Measurements from ENCODE around the gene DDX41.

DDX41 gene

DNA sequence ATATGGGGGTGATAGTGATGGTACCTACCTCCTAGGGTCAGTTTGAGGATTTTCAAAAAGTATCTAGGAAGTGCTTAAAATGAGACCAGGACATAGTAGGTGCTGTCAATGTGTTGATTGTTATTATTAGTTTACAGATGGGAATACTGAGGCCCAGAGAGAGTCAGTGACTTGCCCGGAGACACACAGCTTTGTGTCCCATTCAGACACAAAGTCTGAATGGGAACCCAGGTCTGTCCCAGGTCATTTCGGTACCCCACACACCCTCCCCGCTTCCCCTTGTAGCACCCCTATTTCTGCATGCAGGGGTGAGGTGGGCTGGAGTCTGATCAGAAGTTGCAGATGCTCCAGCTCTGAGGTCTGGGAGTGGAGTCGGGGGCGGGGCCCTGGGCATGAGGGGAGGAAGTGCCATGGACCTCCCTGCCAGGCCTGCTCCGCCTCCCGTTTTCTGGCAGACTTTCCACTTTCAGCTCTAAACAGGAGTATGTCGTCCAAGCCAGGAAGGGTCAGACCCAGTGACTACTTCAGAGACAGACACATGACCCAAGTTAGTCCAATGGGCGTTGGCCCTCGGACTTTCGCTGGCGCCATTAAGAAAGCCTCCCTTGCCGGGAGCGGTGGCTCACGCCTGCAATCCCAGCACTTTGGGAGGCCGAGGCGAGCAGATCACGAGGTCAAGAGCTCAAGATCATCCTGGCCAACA is 40.1 kb downstream of the DDX41 start:
- DNase-seq (ENCODE audit: low spot score) = no peak
- H3K27ac ChIP-seq = peak overlapping the region; percentile 62 to 97
- H3K4me3 ChIP-seq = peak overlapping the region; percentile 15
- TF ChIP-seq, protein P1, sequence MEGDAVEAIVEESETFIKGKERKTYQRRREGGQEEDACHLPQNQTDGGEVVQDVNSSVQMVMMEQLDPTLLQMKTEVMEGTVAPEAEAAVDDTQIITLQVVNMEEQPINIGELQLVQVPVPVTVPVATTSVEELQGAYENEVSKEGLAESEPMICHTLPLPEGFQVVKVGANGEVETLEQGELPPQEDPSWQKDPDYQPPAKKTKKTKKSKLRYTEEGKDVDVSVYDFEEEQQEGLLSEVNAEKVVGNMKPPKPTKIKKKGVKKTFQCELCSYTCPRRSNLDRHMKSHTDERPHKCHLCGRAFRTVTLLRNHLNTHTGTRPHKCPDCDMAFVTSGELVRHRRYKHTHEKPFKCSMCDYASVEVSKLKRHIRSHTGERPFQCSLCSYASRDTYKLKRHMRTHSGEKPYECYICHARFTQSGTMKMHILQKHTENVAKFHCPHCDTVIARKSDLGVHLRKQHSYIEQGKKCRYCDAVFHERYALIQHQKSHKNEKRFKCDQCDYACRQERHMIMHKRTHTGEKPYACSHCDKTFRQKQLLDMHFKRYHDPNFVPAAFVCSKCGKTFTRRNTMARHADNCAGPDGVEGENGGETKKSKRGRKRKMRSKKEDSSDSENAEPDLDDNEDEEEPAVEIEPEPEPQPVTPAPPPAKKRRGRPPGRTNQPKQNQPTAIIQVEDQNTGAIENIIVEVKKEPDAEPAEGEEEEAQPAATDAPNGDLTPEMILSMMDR (IDR thresholded peaks at IDR 0.05) = no peak

DNA sequence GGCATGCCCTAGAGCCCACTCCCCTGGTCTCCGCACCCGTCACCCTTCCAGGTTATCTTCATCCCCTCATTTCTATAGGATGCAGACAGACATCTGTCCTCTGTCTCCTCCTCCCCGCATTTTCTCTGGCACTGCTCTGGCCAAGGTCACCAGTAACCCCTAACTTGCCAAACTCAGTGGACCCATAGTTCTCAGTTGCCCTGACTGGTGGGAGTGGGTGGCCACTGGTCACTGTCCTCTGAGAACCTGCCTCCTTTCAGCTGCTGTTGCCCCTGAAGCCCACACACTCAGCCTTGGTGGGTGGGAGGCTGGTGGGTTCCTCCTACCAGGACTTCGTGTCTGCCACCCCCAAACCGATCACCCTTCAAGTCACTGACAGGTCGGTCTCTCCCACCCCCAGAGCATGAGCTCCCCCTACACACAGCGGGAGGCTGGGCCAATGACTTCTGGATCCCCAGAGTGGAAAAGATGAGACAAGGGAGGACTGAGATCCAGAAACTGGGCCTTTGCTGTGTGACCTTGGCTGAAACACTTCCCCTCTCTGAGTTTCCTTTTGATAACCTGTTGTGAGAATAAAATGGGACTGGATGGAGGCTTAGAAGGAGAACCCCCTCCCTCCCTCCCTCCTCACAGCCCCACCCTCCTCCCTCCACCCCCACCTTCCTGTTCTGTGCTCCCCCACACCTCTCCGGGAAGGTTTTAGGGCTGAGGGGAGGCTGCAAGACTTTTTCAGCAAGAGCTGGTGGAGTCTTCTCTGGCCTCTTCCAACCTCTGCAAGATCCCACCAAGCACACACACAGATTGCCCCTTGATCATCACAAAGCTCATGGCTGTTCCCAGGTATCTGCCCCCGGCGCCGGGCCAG is 41.0 kb downstream of the DDX41 start:
- TF ChIP-seq, protein P1 (IDR thresholded peaks at IDR 0.05) = no peak
- no peak for DNase-seq (ENCODE audit: low spot score)
- peak overlapping the region in 1 of 2 donors; percentile 97 for H3K27ac ChIP-seq
- H3K4me3 ChIP-seq = no peak overlapping the region

DNA sequence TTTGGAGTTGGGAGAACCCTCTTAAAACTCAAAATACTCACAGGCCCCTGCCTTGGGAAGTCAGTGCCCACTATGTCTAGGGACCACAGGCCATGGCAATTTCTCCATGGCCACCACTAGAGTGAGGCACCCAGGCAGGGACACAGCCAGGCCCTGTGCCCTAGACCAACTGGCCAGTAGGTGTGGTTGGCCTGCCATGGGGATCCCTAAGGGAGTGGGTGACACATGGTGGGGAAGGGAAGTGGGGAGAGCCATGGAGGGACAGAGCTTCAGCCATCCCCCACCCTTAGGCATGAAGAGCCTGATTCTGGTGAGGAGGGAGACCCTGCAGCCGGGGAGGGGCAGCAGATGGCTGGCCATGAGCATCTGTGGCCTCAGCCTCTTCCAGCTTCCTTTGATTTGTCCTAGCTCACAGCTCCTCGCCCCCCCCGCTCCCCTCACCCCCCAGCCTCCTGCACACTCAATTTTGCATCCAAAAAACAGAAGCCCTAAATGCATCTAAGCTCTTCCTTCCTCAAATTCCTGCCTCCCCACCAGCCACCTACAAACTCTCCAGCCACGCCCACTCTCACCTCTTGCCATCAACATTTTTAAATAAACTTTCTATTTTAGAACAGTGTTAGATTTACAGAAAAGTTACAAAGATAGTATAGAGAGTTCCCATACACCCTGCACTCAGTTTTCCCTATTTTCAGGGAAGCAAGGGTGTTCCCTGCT is 41.8 kb downstream of the DDX41 start:
- TF ChIP-seq, protein P1 (IDR thresholded peaks at IDR 0.05) = no peak
- Histone ChIP-seq H3K27ac (peak overlapping the region; percentile 80 to 97), H3K4me3 (no peak overlapping the region)
- DNase-seq (ENCODE audit: low spot score) = no peak

DNA sequence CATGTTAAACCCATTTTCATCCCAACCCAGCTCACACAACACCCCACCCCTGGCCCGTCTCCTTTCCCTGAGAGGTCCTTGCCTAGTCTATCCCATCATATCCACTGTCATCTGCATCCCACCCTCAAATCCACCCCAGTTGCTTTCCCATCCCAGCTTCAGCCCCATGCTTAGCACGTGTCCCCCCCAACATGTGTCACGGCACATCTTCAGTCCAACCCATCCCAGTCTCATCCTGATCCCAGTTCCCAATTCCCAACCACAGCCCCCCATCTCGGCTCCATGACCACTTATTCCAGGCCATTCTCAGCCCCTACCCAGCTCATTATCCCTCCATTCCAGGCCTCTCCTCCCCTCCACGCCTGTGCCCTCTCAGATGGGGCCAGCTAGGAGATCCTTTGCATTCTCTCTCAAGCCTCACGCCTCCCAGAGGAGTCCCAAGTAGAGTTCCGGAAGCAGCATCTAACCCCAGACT is 42.7 kb downstream of the DDX41 start:
- TF ChIP-seq, protein P1 (IDR thresholded peaks at IDR 0.05) = no peak
- no peak for DNase-seq (ENCODE audit: low spot score)
- Histone ChIP-seq H3K27ac (peak overlapping the region; percentile 80 to 97), H3K4me3 (peak overlapping the region; percentile 84)

DNA sequence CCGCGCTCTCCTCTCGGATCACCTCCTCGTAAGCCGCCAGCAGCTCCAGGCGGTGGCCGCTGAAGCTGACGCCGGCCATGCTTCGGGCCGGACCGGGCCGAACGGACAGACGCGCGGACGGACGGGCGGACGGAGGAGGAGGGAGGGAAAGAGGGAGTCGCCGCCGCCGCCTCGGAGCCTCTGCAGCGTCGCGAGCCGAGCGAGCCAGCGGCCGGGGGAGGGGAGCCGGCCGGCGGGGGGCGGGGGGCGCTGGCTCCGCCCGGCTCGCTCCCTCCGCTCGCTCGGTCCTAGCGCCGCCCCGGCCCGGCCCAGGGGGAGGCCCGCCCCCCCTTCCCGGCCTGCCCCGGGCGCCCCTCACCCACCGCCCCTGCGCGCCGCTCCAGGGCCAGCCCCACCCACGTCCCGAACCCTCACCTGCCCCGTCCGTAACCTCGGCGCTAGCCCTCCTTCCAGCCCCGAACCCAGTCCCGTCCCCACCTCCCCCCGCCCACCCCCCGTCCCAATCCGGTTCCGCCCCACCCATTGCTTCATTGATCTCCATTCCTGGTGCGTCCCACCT is 43.2 kb downstream of the DDX41 start, which contains the start of gene DBN1:
Gene DBN1, minus strand, starts transcription at position 192 of the 559 bp plus-strand sequence. Its CDS starts 113 bp downstream, at position 79.
- TF ChIP-seq, protein P1 (IDR thresholded peaks at IDR 0.05) = no peak
- peak within 1 kb of the TSS; percentile 80 to 97 for H3K27ac ChIP-seq
- no peak for DNase-seq (ENCODE audit: low spot score)
- H3K4me3 ChIP-seq = peak within 1 kb of the TSS; percentile 84

All from coronary artery (tissue), 2 donors.